HG02943 (cell line): ENCODE results near the gene CDC42SE2.

ENCODE experiments used
- ATAC-seq: cut with Tn5 transposase; IDR thresholded peaks from one replicate; pipeline ENCODE4 v1.9.1; 2021; ENCODE audit warnings: mild to moderate bottlenecking, low read depth, moderate library complexity; ENCODE audit not compliant: unreplicated experiment

The CDC42SE2 gene

GRCh38 chr5:131263648-131264450 is at the start of gene CDC42SE2:
Gene CDC42SE2 (plus strand): TSS chr5:131264053. CDS start chr5:131359494, 95,441 bp downstream.
- peak; percentile 75 for ATAC-seq

GRCh38 chr5:131214609-131215227 is 49.1 kb upstream of the CDC42SE2 start:
- ATAC-seq, result no peak

- ATAC-seq, result no peak
These were observed 46.1 kb upstream of the CDC42SE2 start for GRCh38 chr5:131217791-131218190.

GRCh38 chr5:131218392-131218791 is 45.5 kb upstream of the CDC42SE2 start:
- ATAC-seq, result peak; percentile 58

GRCh38 chr5:131220566-131220965 is 43.3 kb upstream of the CDC42SE2 start:
- ATAC-seq, result no peak

- no peak for ATAC-seq
These were observed 42.7 kb upstream of the CDC42SE2 start for GRCh38 chr5:131221008-131221703.

GRCh38 chr5:131221888-131222287 is 42.0 kb upstream of the CDC42SE2 start:
- no peak for ATAC-seq

GRCh38 chr5:131222731-131223130 is 41.1 kb upstream of the CDC42SE2 start:
- ATAC-seq, result no peak

GRCh38 chr5:131223751-131224386 is 40.0 kb upstream of the CDC42SE2 start:
- ATAC-seq, result no peak

- peak; percentile 86 for ATAC-seq
These were observed 39.3 kb upstream of the CDC42SE2 start for GRCh38 chr5:131224387-131225201.

- no peak for ATAC-seq
These were observed 38.4 kb upstream of the CDC42SE2 start for GRCh38 chr5:131225282-131225974.

- no peak for ATAC-seq
These were observed 37.0 kb upstream of the CDC42SE2 start for GRCh38 chr5:131226899-131227298.

- no peak for ATAC-seq
These were observed 35.2 kb upstream of the CDC42SE2 start for GRCh38 chr5:131228646-131229045.

- ATAC-seq, result no peak
These were observed 34.2 kb upstream of the CDC42SE2 start for GRCh38 chr5:131229623-131230022.

GRCh38 chr5:131230406-131230805 is 33.4 kb upstream of the CDC42SE2 start:
- ATAC-seq, result peak; percentile 84

GRCh38 chr5:131239686-131240085 is 24.2 kb upstream of the CDC42SE2 start:
- ATAC-seq, result no peak

- no peak for ATAC-seq
These were observed 21.1 kb upstream of the CDC42SE2 start for GRCh38 chr5:131242728-131243255.

GRCh38 chr5:131245312-131245711 is 18.5 kb upstream of the CDC42SE2 start:
- ATAC-seq, result peak; percentile 63

GRCh38 chr5:131245948-131246347 is 17.9 kb upstream of the CDC42SE2 start:
- no peak for ATAC-seq
